Measurements from ENCODE around the gene LHPP. TPM values are rescaled to one million over a fixed set of nuclear protein-coding genes. Genes with fewer than 3 reads are reported as not detected.

The LHPP gene
- total and polyA plus RNA-seq, 2 experiments from 2014 or later: 27.4 to 40.2 TPM

GRCh38 chr10:124419635-124420034 lies 42.0 kb upstream of the LHPP start (continued):
- TF ChIP-seq ZNF462 (CRISPR knock-in tag; IDR thresholded peaks at IDR 0.05) (no peak), EZH2 (IDR thresholded peaks at IDR 0.05; ENCODE audit: low read depth, unreplicated experiment) (no peak), EZH2phosphoT487 (IDR thresholded peaks at IDR 0.05; ENCODE audit: unreplicated experiment) (no peak), POLR2AphosphoS5 (IDR thresholded peaks at IDR 0.05; ENCODE audit: low read depth) (no peak), CREB1 (CRISPR knock-in tag; IDR thresholded peaks at IDR 0.05; ENCODE audit: low read depth) (no peak), ZNF114 (CRISPR knock-in tag; IDR thresholded peaks at IDR 0.05) (no peak), STAT1 (IDR thresholded peaks at IDR 0.05; ENCODE audit: unreplicated experiment) (no peak)

- Mint-ChIP-seq H3K36me3 (ENCODE audit: low read depth) (no peaks in the 10 kb centered on the region), H3K4me3 (no peak overlapping the region), H3K9me3 (no peaks in the 10 kb centered on the region), H3K27ac (no peak overlapping the region), H3K27me3 (ENCODE audit: insufficient read depth, low read depth, poor library complexity) (peaks cover 22% of the 10 kb centered on the region), H3K4me1 (peaks cover 40% of the 10 kb centered on the region)
- ATAC-seq (no peak), DNase-seq (ENCODE audit: low spot score) (no peak)
- Histone ChIP-seq H3K4me3 (no peak overlapping the region), H3K79me2 (replicated peaks; ENCODE audit: insufficient read depth) (peaks cover 25% of the 10 kb centered on the region), H3K27me3 (ENCODE audit: insufficient read depth) (0 out of 2 replicates have a peak, but pooled peaks cover 4% of the 10 kb centered on the region), H3K36me3 (ENCODE audit: insufficient read depth) (no peaks in the 10 kb centered on the region), H3K27ac (ENCODE audit: low read depth) (no peak overlapping the region), H2AFZ (no peak overlapping the region), H3K9me2 (ENCODE audit: insufficient read depth) (no peaks in the 10 kb centered on the region), H3K4me2 (no peak overlapping the region), H3F3A (replicated peaks; ENCODE audit: low read depth) (peaks cover 13% of the 10 kb centered on the region; the same call in 1 of the 2 replicates), H4K20me1 (replicated peaks; ENCODE audit: insufficient read depth) (0 out of 2 replicates have a peak, but pooled peaks cover 14% of the 10 kb centered on the region), H3K4me1 (ENCODE audit: insufficient read depth) (peaks cover 58% of the 10 kb centered on the region)
- TF ChIP-seq POLR2AphosphoS5 (IDR thresholded peaks at IDR 0.05; ENCODE audit: low read depth) (no peak), EZH2phosphoT487 (IDR thresholded peaks at IDR 0.05; ENCODE audit: unreplicated experiment) (no peak), ZNF331 (CRISPR knock-in tag; IDR thresholded peaks at IDR 0.05; ENCODE audit: low read depth) (no peak), ETS1 (IDR thresholded peaks at IDR 0.05) (no peak), ZNF462 (CRISPR knock-in tag; IDR thresholded peaks at IDR 0.05) (no peak)
These were observed 41.4 kb upstream of the LHPP start for GRCh38 chr10:124420254-124420653.

All from GM23338 (cell line).